Endodermal cell (in vitro differentiated cells): ENCODE results near the gene MESP1. TPM values are rescaled to one million over a fixed set of nuclear protein-coding genes. Genes with fewer than 3 reads are reported as not detected.

Source experiments
- DNase-seq: peaks from one replicate; pipeline ENCODE4 v3.0.0-alpha.2; 2017
- H3K27ac ChIP-seq: 2 replicates; pipeline ENCODE4 v1.5.1; 2013; ENCODE audit warnings: mild to moderate bottlenecking, low read depth, low read length, moderate library complexity
- H3K27me3 ChIP-seq: 2 replicates; pipeline ENCODE4 v1.6.1; 2013; ENCODE audit warnings: mild to moderate bottlenecking, low read length, moderate library complexity; ENCODE audit not compliant: insufficient read depth, control insufficient read depth, poor library complexity, severe bottlenecking
- H3K36me3 ChIP-seq: 2 replicates; pipeline ENCODE4 v1.7.0; 2013; ENCODE audit warnings: mild to moderate bottlenecking, low read length, moderate library complexity; ENCODE audit not compliant: control insufficient read depth, insufficient read depth
- H3K4me1 ChIP-seq: one replicate; pipeline ENCODE4 v1.7.0; 2013; ENCODE audit warnings: low read length; ENCODE audit not compliant: control insufficient read depth, insufficient read depth
- H3K4me3 ChIP-seq: 2 replicates; pipeline ENCODE4 v1.5.1; 2013; ENCODE audit warnings: mild to moderate bottlenecking, low read length, moderate library complexity
- H3K9ac ChIP-seq: 2 replicates; pipeline ENCODE4 v1.6.1; 2013; ENCODE audit warnings: mild to moderate bottlenecking, low read length, moderate library complexity; ENCODE audit not compliant: poor library complexity, severe bottlenecking; ENCODE audit errors: extremely low read depth
- H3K9me3 ChIP-seq: 2 replicates; pipeline ENCODE4 v1.6.1; 2013; ENCODE audit warnings: mild to moderate bottlenecking, low read length, moderate library complexity; ENCODE audit not compliant: control insufficient read depth
- H3K27ac Mint-ChIP-seq: 2 replicates; pipeline ENCODE4 v1.8.0; 2020; ENCODE audit warnings: mixed read lengths
- H3K27me3 Mint-ChIP-seq: 2 replicates; pipeline ENCODE4 v1.8.0; 2021; ENCODE audit warnings: mild to moderate bottlenecking, mixed read lengths; ENCODE audit not compliant: insufficient read depth
- H3K36me3 Mint-ChIP-seq: 2 replicates; pipeline ENCODE4 v1.8.0; 2020; ENCODE audit warnings: low read depth, mixed read lengths
- H3K4me1 Mint-ChIP-seq: 2 replicates; pipeline ENCODE4 v1.8.0; 2020; ENCODE audit warnings: mixed read lengths
- H3K4me3 Mint-ChIP-seq: 2 replicates; pipeline ENCODE4 v1.8.0; 2020; ENCODE audit warnings: mild to moderate bottlenecking, moderate library complexity, mixed read lengths
- H3K9me3 Mint-ChIP-seq: 2 replicates; pipeline ENCODE4 v1.8.0; 2020; ENCODE audit warnings: mild to moderate bottlenecking, mixed read lengths
- WGBS, 2 experiments: methylation state at CpG; one replicate each; pipeline versions ENCODE4 v1.1.5 to v1.1.7; 2013; ENCODE audit warnings: missing lambda C conversion rate in 2 of 2, mixed read lengths in 1 of 2; ENCODE audit not compliant: insufficient coverage in 1 of 2, insufficient read length in 1 of 2; 5-methylcytosine and 5-hydroxymethylcytosine counted together
- total RNA-seq, 2 donors: library from RNA; stranded (reverse); fragmentation: NEBNext Ultra II Directional in 1 of 2; extraction: Animal tissue kit (Norgen Biotek cat#: 25700) in 1 of 2; gene quantifications; 2 replicates in 1 of 2; 3 replicates in 1 of 2; pipeline ENCODE4 v1.2.1, GENCODE V29; 2021
- TF ChIP-seq, protein P1 (sequence below): fragments of 200-600 bp; sonication (generic); conservative IDR thresholded peaks from 2 replicates; pipeline ENCODE4 v1.5.0; 2021; ENCODE audit warnings: antibody characterized with exemption, mild to moderate bottlenecking

Gene MESP1
- total RNA-seq, 2 donors from 2014 or later, result 0.22 TPM; not detected in 1

DNA sequence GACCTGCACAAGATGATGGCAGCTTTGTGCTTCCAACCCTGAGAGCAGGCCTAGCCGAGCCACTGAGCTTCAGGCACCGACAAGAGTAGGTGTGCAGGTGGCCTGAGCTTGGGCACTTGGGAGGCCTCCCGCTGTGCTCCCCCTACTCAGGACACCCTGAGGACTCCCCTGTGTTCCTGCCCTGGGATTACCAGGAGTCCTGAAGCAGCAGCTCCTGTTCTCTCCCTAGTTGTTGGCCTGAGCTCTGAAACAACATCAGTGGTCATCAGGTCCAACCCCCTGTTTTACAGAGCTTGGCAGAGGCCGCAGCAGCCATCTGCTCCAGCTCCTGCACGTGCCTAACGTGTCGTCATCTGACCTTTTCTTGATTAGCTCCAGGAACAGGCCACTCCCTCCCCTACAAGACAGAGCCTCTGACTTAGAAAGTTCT is 17.0 kb upstream of the MESP1 start:
- H3K4me3 Mint-ChIP-seq, result no peak overlapping the region
- H3K9ac ChIP-seq, result no peak overlapping the region
- H3K9me3 ChIP-seq, result no peaks in the 10 kb centered on the region
- no peaks in the 10 kb centered on the region for H3K9me3 Mint-ChIP-seq
- no peaks in the 10 kb centered on the region for H3K27me3 ChIP-seq
- H3K4me1 Mint-ChIP-seq, result no peaks in the 10 kb centered on the region
- H3K27me3 Mint-ChIP-seq, result peaks cover 24% of the 10 kb centered on the region
- TF ChIP-seq, protein P1, sequence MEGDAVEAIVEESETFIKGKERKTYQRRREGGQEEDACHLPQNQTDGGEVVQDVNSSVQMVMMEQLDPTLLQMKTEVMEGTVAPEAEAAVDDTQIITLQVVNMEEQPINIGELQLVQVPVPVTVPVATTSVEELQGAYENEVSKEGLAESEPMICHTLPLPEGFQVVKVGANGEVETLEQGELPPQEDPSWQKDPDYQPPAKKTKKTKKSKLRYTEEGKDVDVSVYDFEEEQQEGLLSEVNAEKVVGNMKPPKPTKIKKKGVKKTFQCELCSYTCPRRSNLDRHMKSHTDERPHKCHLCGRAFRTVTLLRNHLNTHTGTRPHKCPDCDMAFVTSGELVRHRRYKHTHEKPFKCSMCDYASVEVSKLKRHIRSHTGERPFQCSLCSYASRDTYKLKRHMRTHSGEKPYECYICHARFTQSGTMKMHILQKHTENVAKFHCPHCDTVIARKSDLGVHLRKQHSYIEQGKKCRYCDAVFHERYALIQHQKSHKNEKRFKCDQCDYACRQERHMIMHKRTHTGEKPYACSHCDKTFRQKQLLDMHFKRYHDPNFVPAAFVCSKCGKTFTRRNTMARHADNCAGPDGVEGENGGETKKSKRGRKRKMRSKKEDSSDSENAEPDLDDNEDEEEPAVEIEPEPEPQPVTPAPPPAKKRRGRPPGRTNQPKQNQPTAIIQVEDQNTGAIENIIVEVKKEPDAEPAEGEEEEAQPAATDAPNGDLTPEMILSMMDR, result no peak
- H3K4me1 ChIP-seq, result no peaks in the 10 kb centered on the region
- no peak overlapping the region for H3K4me3 ChIP-seq
- no peak for DNase-seq
- no peak overlapping the region for H3K27ac ChIP-seq
- no peaks in the 10 kb centered on the region for H3K36me3 ChIP-seq
- 91 to 93% methylated on average over 7 of the region's 7 CpGs for WGBS, 2 experiments
- no peaks in the 10 kb centered on the region for H3K36me3 Mint-ChIP-seq
- no peak overlapping the region for H3K27ac Mint-ChIP-seq

DNA sequence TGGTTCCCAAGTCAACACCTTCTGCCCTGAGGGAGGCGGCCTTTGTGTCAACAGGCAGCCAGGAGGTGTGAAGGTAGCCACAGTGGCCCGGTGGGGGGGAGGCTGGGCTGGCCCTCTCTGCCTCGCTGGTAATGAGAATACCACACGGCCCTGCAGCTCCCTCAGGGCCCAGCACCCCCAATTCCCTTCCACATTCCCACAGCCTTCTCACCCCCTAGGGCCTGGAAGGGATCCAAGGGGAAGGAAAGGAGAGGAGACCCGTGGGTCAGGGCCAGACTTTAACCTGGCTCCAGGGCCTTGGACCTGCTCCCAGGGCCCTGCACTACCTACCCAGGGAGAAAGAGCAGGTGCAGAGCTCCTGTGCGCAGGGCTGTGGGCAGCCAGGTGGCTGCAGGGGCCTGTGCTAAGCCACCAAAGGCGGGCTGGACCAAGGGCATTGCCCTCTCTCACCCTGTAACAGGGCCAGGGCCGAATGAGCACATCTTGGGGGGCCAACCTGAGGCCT is 16.4 kb upstream of the MESP1 start:
- Mint-ChIP-seq H3K27ac (no peak overlapping the region), H3K27me3 (peaks cover 24% of the 10 kb centered on the region), H3K4me3 (no peak overlapping the region), H3K36me3 (no peaks in the 10 kb centered on the region), H3K4me1 (no peaks in the 10 kb centered on the region), H3K9me3 (no peaks in the 10 kb centered on the region)
- Histone ChIP-seq H3K4me3 (no peak overlapping the region), H3K9ac (no peak overlapping the region), H3K36me3 (no peaks in the 10 kb centered on the region), H3K9me3 (no peaks in the 10 kb centered on the region), H3K4me1 (no peaks in the 10 kb centered on the region), H3K27me3 (no peaks in the 10 kb centered on the region), H3K27ac (no peak overlapping the region)
- 83 to 92% methylated on average over 2 to 8 of the region's 8 CpGs for WGBS, 2 experiments
- DNase-seq, result peak; percentile 82
- TF ChIP-seq, protein P1, result no peak

- H3K4me1 Mint-ChIP-seq, result no peaks in the 10 kb centered on the region
- no peaks in the 10 kb centered on the region for H3K9me3 Mint-ChIP-seq
- Histone ChIP-seq H3K36me3 (no peaks in the 10 kb centered on the region), H3K27ac (no peak overlapping the region), H3K9ac (no peak overlapping the region), H3K27me3 (no peaks in the 10 kb centered on the region), H3K9me3 (no peaks in the 10 kb centered on the region), H3K4me1 (no peaks in the 10 kb centered on the region), H3K4me3 (no peak overlapping the region)
- H3K27me3 Mint-ChIP-seq, result peaks cover 29% of the 10 kb centered on the region
- 93 to 98% methylated on average over 7 to 16 of the region's 16 CpGs for WGBS, 2 experiments
- H3K4me3 Mint-ChIP-seq, result no peak overlapping the region
- H3K36me3 Mint-ChIP-seq, result no peaks in the 10 kb centered on the region
- peak overlapping the region; percentile 15 for H3K27ac Mint-ChIP-seq
- DNase-seq, result no peak
- TF ChIP-seq, protein P1, result no peak
Measured at GRCh38 chr15:89766357-89767311, 15.6 kb upstream of the MESP1 start.
